ENCODE data around the gene PLB1.
A peak's percentile ranks its signal among the peaks of the same experiment; 100 is the strongest.

PLB1 gene

GRCh38 chr2:28565720-28566295 lies 69.9 kb downstream of the PLB1 start:
- no peak for DNase-seq

- DNase-seq, result peak; percentile 83
Observed at GRCh38 chr2:28566521-28567041, 70.7 kb downstream of the PLB1 start.

- DNase-seq, result no peak
Observed at GRCh38 chr2:28567061-28567471, 71.2 kb downstream of the PLB1 start.

GRCh38 chr2:28568036-28568435 lies 72.2 kb downstream of the PLB1 start:
- no peak for DNase-seq

- DNase-seq, result no peak
Observed at GRCh38 chr2:28568533-28568932, 72.7 kb downstream of the PLB1 start.

- DNase-seq, result no peak
Observed at GRCh38 chr2:28570431-28570830, 74.6 kb downstream of the PLB1 start.

GRCh38 chr2:28576714-28577113 lies 80.9 kb downstream of the PLB1 start:
- DNase-seq, result no peak

- no peak for DNase-seq
Observed at GRCh38 chr2:28577791-28578680, 82.2 kb downstream of the PLB1 start.

GRCh38 chr2:28578774-28579173 lies 82.9 kb downstream of the PLB1 start:
- no peak for DNase-seq

GRCh38 chr2:28579606-28580005 lies 83.7 kb downstream of the PLB1 start:
- no peak for DNase-seq

GRCh38 chr2:28580078-28580477 lies 84.2 kb downstream of the PLB1 start:
- no peak for DNase-seq

GRCh38 chr2:28581312-28581711 lies 85.5 kb downstream of the PLB1 start:
- no peak for DNase-seq

- no peak for DNase-seq
Observed at GRCh38 chr2:28582152-28582551, 86.3 kb downstream of the PLB1 start.

- no peak for DNase-seq
Observed at GRCh38 chr2:28582595-28582994, 86.7 kb downstream of the PLB1 start.

GRCh38 chr2:28583899-28584553 lies 88.2 kb downstream of the PLB1 start:
- DNase-seq, result no peak

GRCh38 chr2:28586867-28587266 lies 91.0 kb downstream of the PLB1 start:
- DNase-seq, result no peak

GRCh38 chr2:28587526-28588291 lies 91.8 kb downstream of the PLB1 start:
- no peak for DNase-seq

GRCh38 chr2:28588292-28588670 lies 92.4 kb downstream of the PLB1 start:
- no peak for DNase-seq

GRCh38 chr2:28589746-28590463 lies 94.0 kb downstream of the PLB1 start:
- no peak for DNase-seq

GRCh38 chr2:28590496-28591301 lies 94.8 kb downstream of the PLB1 start:
- DNase-seq, result no peak

GRCh38 chr2:28591711-28592335 lies 96.0 kb downstream of the PLB1 start:
- DNase-seq, result no peak

All from NCI-H1436 (cell line).